Lung (tissue), 12 donors: ENCODE results near the gene TRIM47. TPM values are rescaled to one million over a fixed set of nuclear protein-coding genes. Genes with fewer than 3 reads are reported as not detected.
"Not testable (repeated sequence)": the region's sequence is repeated elsewhere in the genome, so short reads cannot be mapped to it uniquely, and the experiment has no call there.

ENCODE experiments used
- ATAC-seq: fragments of 200-7000 bp; cut with Tn5 transposase; one replicate; pipeline ENCODE4 v1.9.1; 2020; ENCODE audit warnings: moderate number of reproducible peaks; ENCODE audit not compliant: insufficient read depth, low FRiP score
- DNase-seq, 3 donors: peaks; one replicate each; pipeline ENCODE4 v3.0.0-alpha.2; 2013 to 2017
- H3K27ac ChIP-seq, 2 donors: one replicate each; pipeline ENCODE4 v1.5.1; 2013; ENCODE audit warnings: mild to moderate bottlenecking in 2 of 2, moderate library complexity in 2 of 2, control low read depth in 1 of 2, inconsistent platforms in 1 of 2, low read depth in 1 of 2, low read length in 1 of 2
- H3K27me3 ChIP-seq, 3 donors: one replicate each; pipeline ENCODE4 v1.5.1; 2013; ENCODE audit warnings: low read length in 2 of 3; ENCODE audit not compliant: control insufficient read depth in 3 of 3, insufficient read depth in 3 of 3
- H3K36me3 ChIP-seq, 4 donors: one replicate each; pipeline ENCODE4 v1.5.1; 2013; ENCODE audit warnings: low read length in 4 of 4, mild to moderate bottlenecking in 1 of 4, moderate library complexity in 1 of 4; ENCODE audit not compliant: control insufficient read depth in 4 of 4, insufficient read depth in 4 of 4
- H3K4me1 ChIP-seq, 5 donors: one replicate each; pipeline ENCODE4 v1.5.1; 2013; ENCODE audit warnings: low read length in 5 of 5, mild to moderate bottlenecking in 2 of 5, moderate library complexity in 1 of 5; ENCODE audit not compliant: control insufficient read depth in 5 of 5, insufficient read depth in 5 of 5
- H3K4me3 ChIP-seq: one replicate; pipeline ENCODE4 v1.5.1; 2013; ENCODE audit warnings: mild to moderate bottlenecking, control low read depth, moderate library complexity
- H3K9ac ChIP-seq, 2 donors: one replicate each; pipeline ENCODE4 v1.5.1; 2013; ENCODE audit warnings: low read length in 2 of 2, control low read depth in 1 of 2; ENCODE audit not compliant: insufficient read depth in 1 of 2
- H3K9me3 ChIP-seq, 4 donors: one replicate each; pipeline ENCODE4 v1.5.1; 2013; ENCODE audit warnings: low read length in 3 of 4, mild to moderate bottlenecking in 1 of 4, moderate library complexity in 1 of 4; ENCODE audit not compliant: control insufficient read depth in 4 of 4, insufficient read depth in 3 of 4
- WGBS, 2 donors: extraction: QIAGEN DNeasy Blood & Tissue Kit; methylation state at CpG; one replicate each; pipeline ENCODE4 v1.1.7; 2013; 5-methylcytosine and 5-hydroxymethylcytosine counted together
- polyA plus RNA-seq, 2 donors: library from polyadenylated mRNA; stranded (reverse); fragments of 200-250 nt; gene quantifications; one replicate each; pipeline ENCODE4 v1.2.1, GENCODE V29; 2013
- total RNA-seq, 2 donors: library from RNA; depleted of rRNA in 1 of 2; stranded (reverse); fragments of >200 nt in 1 of 2; gene quantifications; one replicate each; pipeline ENCODE4 v1.2.1, GENCODE V29; 2014 to 2021
- TF ChIP-seq, protein P1 (sequence below): IDR thresholded peaks from 2 replicates; pipeline ENCODE4 v1.5.1; 2012; ENCODE audit warnings: mild to moderate bottlenecking; ENCODE audit errors: control extremely low read depth, extremely low read depth
- donor health status: control.
- donor health status: control.
- donor health status: Bipolar disorder and iron deficiency.
- donor health status: healthy.
- donor health status: DM: yes; HTN: yes; CAD: no.

Gene TRIM47
- total and polyA plus RNA-seq, 4 donors, result 22.9 to 78.3 (median 28.0) TPM

- DNase-seq, H3K9me3 ChIP-seq, ATAC-seq, H3K4me3 ChIP-seq, H3K27me3 ChIP-seq, H3K36me3 ChIP-seq: not testable (repeated sequence)
- H3K27ac ChIP-seq, result peak overlapping the region; percentile 37 to 62
- WGBS, 2 donors, result 72 to 88% methylated on average over 4 of the region's 4 CpGs
- H3K4me1 ChIP-seq, result peaks cover 0 to 31% (median 11%) of the 10 kb centered on the region in 5 donors
- H3K9ac ChIP-seq, result peak overlapping the region in 1 of 2 donors; percentile 91
Measured at GRCh38 chr17:75864887-75865286, 13.5 kb downstream of the TRIM47 start.

DNA sequence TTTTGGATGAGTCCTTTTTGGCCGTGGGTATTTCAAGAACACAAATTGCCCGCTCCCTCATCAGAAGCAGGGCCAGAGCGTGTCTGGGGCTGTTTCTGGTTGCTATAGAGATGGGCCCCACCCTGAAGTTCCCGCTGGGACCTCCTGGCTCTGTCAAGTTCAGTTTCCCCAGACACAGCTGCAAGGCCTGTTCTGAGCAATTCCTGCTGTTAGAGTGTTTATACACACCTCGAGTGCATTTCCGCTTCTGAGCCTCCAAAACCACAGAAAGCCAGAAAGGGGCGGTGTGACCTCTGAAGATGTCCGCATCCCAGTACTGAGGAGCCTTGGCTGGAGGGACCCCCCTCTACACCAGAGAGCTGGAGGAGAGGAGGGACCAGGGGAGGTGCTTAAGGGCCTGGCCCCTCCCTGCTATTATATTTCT lies 13.9 kb downstream of the TRIM47 start:
- Histone ChIP-seq H3K27ac (peak overlapping the region; percentile 37 to 75), H3K36me3 (no peaks in the 10 kb centered on the region), H3K9ac (peak overlapping the region in 1 of 2 donors; percentile 91), H3K4me1 (peaks cover 0 to 27% (median 10%) of the 10 kb centered on the region in 5 donors), H3K4me3 (no peak overlapping the region), H3K9me3 (no peaks in the 10 kb centered on the region), H3K27me3 (no peaks in the 10 kb centered on the region)
- WGBS, 2 donors, result 5% methylated on average over 8 of the region's 8 CpGs
- TF ChIP-seq, protein P1, sequence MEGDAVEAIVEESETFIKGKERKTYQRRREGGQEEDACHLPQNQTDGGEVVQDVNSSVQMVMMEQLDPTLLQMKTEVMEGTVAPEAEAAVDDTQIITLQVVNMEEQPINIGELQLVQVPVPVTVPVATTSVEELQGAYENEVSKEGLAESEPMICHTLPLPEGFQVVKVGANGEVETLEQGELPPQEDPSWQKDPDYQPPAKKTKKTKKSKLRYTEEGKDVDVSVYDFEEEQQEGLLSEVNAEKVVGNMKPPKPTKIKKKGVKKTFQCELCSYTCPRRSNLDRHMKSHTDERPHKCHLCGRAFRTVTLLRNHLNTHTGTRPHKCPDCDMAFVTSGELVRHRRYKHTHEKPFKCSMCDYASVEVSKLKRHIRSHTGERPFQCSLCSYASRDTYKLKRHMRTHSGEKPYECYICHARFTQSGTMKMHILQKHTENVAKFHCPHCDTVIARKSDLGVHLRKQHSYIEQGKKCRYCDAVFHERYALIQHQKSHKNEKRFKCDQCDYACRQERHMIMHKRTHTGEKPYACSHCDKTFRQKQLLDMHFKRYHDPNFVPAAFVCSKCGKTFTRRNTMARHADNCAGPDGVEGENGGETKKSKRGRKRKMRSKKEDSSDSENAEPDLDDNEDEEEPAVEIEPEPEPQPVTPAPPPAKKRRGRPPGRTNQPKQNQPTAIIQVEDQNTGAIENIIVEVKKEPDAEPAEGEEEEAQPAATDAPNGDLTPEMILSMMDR, result no peak
- peak; percentile 97 to 99 (median 99) for DNase-seq
- peak; percentile 69 for ATAC-seq

GRCh38 chr17:75861927-75862317 lies 16.5 kb downstream of the TRIM47 start:
- 64 to 77% methylated on average over 9 of the region's 9 CpGs for WGBS, 2 donors
- no peak for ATAC-seq
- Histone ChIP-seq H3K9me3 (no peaks in the 10 kb centered on the region), H3K9ac (no peak overlapping the region), H3K27ac (no peak overlapping the region), H3K36me3 (no peaks in the 10 kb centered on the region), H3K4me1 (peaks cover 0 to 16% (median 8%) of the 10 kb centered on the region in 5 donors), H3K27me3 (no peaks in the 10 kb centered on the region), H3K4me3 (no peak overlapping the region)
- TF ChIP-seq, protein P1, result no peak
- DNase-seq, result no peak

DNA sequence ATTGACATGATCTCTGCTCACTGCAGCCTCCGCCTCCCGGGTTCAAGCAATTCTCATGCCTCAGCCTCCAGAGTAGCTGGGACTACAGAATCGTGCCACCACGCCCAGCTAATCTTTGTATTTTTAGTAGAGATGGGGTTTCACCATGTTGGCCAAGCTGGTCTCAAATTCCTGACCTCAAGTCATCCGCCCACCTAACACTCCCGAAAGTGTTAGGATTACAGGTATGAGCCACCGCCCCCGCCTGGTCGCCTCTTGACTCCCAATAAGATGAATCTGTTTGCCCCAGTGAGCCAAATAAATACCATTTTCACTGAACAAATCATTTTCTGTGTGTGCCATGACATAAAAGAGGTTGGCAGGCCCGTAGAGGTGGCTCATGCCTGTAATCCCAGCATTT lies 19.0 kb downstream of the TRIM47 start:
- Histone ChIP-seq H3K4me1 (peaks cover 0 to 17% (median 8%) of the 10 kb centered on the region in 5 donors), H3K27ac (peak overlapping the region in 1 of 2 donors; percentile 96)
- not testable (repeated sequence) for H3K27me3 ChIP-seq, H3K9ac ChIP-seq, H3K4me3 ChIP-seq, ATAC-seq, H3K36me3 ChIP-seq, DNase-seq, H3K9me3 ChIP-seq
- WGBS, 2 donors, result 86 to 93% methylated on average over 10 of the region's 10 CpGs
